Spleen (tissue), 3 donors: ENCODE measurements around the gene KRT71.

ENCODE experiments used
- POLR2A ChIP-seq, 3 donors: fragments of 450-650 bp; IDR thresholded peaks; one replicate each; pipeline ENCODE4 v1.5.1; 2017; ENCODE audit warnings: antibody characterized with exemption in 3 of 3, mild to moderate bottlenecking in 1 of 3
- POLR2AphosphoS5 ChIP-seq, 3 donors: sonication (generic); formaldehyde crosslinking; IDR thresholded peaks; one replicate each; pipeline ENCODE4 v1.5.1; 2017; ENCODE audit warnings: antibody characterized with exemption in 3 of 3

DNA sequence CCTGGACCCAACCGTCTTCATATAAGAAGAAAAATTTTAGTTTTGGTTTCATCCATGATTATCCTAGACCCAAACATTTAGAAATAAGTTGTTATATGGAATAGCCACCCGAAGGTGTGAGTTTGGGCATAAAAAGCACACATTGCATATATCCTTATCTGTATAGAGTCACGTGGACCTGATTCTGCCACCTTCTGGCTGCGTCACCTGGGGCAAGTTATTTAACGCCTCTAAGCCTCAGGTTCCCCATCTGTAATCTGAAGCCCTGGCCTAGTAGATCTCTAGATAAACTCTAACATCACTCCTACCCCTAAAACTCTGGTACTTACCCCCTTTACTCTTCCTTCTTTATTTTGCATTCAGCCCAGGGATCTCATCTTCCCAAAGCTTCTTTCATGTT lies 18.5 kb downstream of the KRT71 start:
- TF ChIP-seq POLR2A (IDR thresholded peaks at IDR 0.05) (no peak), POLR2AphosphoS5 (IDR thresholded peaks at IDR 0.05) (no peak)
